ENCODE data around the gene PKP4.

PKP4 gene

GRCh38 chr2:158553257-158553656 lies 96.5 kb downstream of the PKP4 start:
- no peak for DNase-seq

- DNase-seq: no peak
Measured at GRCh38 chr2:158554996-158555395, 98.2 kb downstream of the PKP4 start.

- DNase-seq: no peak
Measured at GRCh38 chr2:158556124-158556523, 99.4 kb downstream of the PKP4 start.

GRCh38 chr2:158557752-158558151 lies 101.0 kb downstream of the PKP4 start:
- no peak for DNase-seq

GRCh38 chr2:158559252-158559651 lies 102.5 kb downstream of the PKP4 start:
- no peak for DNase-seq

- DNase-seq: no peak
Measured at GRCh38 chr2:158560259-158560658, 103.5 kb downstream of the PKP4 start.

- DNase-seq: no peak
Measured at GRCh38 chr2:158561054-158561453, 104.3 kb downstream of the PKP4 start.

GRCh38 chr2:158567208-158567607 lies 110.5 kb downstream of the PKP4 start:
- DNase-seq: no peak

GRCh38 chr2:158569284-158569683 lies 112.5 kb downstream of the PKP4 start:
- DNase-seq: no peak

- no peak for DNase-seq
Measured at GRCh38 chr2:158570869-158571268, 114.1 kb downstream of the PKP4 start.

- DNase-seq: no peak
Measured at GRCh38 chr2:158573739-158574138, 117.0 kb downstream of the PKP4 start.

- DNase-seq: no peak
Measured at GRCh38 chr2:158575051-158575635, 118.4 kb downstream of the PKP4 start.

GRCh38 chr2:158577141-158577540 lies 120.4 kb downstream of the PKP4 start:
- no peak for DNase-seq

- DNase-seq: no peak
Measured at GRCh38 chr2:158578703-158579330, 122.1 kb downstream of the PKP4 start.

GRCh38 chr2:158579928-158580327 lies 123.2 kb downstream of the PKP4 start:
- no peak for DNase-seq

GRCh38 chr2:158580760-158581159 lies 124.0 kb downstream of the PKP4 start:
- DNase-seq: no peak

GRCh38 chr2:158582670-158583069 lies 125.9 kb downstream of the PKP4 start:
- no peak for DNase-seq

GRCh38 chr2:158583923-158584322 lies 127.2 kb downstream of the PKP4 start:
- DNase-seq: no peak

- DNase-seq: peak; percentile 61
Measured at GRCh38 chr2:158586491-158586890, 129.7 kb downstream of the PKP4 start.

GRCh38 chr2:158589303-158589702 lies 132.6 kb downstream of the PKP4 start:
- no peak for DNase-seq

GRCh38 chr2:158598862-158599517 lies 142.2 kb downstream of the PKP4 start:
- DNase-seq: no peak

GRCh38 chr2:158599609-158600008 lies 142.9 kb downstream of the PKP4 start:
- DNase-seq: no peak

- peak; percentile 93 for DNase-seq
Measured at GRCh38 chr2:158600155-158600802, 143.5 kb downstream of the PKP4 start.

- DNase-seq: no peak
Measured at GRCh38 chr2:158602027-158602426, 145.3 kb downstream of the PKP4 start.

Data from NCI-H226 (cell line).